ENCODE results near the gene AADACL2. TPM values are rescaled to one million over a fixed set of nuclear protein-coding genes. Genes with fewer than 3 reads are reported as not detected.

Gene AADACL2
- total RNA-seq, 1 experiment from 2014 or later = not detected

GRCh38 chr3:151787626-151788025, 53.9 kb downstream of the AADACL2 start:
- DNase-seq = no peak
- no peak overlapping the region for H3K4me2 ChIP-seq (ENCODE audit: insufficient read depth, insufficient read length, low read length)
- no peaks in the 10 kb centered on the region for H3K4me1 ChIP-seq (ENCODE audit: insufficient read depth, low read length)

More at GRCh38 chr3:151787626-151788025, 53.9 kb downstream of the AADACL2 start:
- Histone ChIP-seq H3K79me1 (ENCODE audit: insufficient read depth, low read depth, low read length, poor library complexity, severe bottlenecking) (no peaks in the 10 kb centered on the region), H3K9me3 (ENCODE audit: control insufficient read depth, low read depth, low read length) (no peaks in the 10 kb centered on the region), H3K18ac (ENCODE audit: insufficient read length, low read depth, low read length) (no peak overlapping the region), H3K23me2 (ENCODE audit: insufficient read length, low read depth, low read length, poor library complexity, severe bottlenecking) (no peaks in the 10 kb centered on the region), H2BK15ac (ENCODE audit: low read depth, low read length) (no peak overlapping the region), H3K14ac (ENCODE audit: insufficient read depth, low read length) (no peak overlapping the region), H2BK12ac (ENCODE audit: insufficient read length, low read depth, low read length) (no peak overlapping the region), H3K27ac (ENCODE audit: insufficient read length, low read depth, low read length) (no peak overlapping the region), H4K20me1 (ENCODE audit: control insufficient read depth, insufficient read depth, insufficient read length) (no peaks in the 10 kb centered on the region), H3K56ac (ENCODE audit: insufficient read length, low read depth, low read length) (no peak overlapping the region), H3K79me2 (ENCODE audit: insufficient read depth, low read length) (no peaks in the 10 kb centered on the region), H2BK20ac (ENCODE audit: low read depth, low read length, poor library complexity, severe bottlenecking) (no peak overlapping the region), H2BK5ac (ENCODE audit: insufficient read length, low read length) (no peak overlapping the region), H3K23ac (ENCODE audit: insufficient read length, low read depth, low read length) (no peak overlapping the region), H3K27me3 (ENCODE audit: insufficient read depth, low read length) (no peaks in the 10 kb centered on the region), H3K9ac (ENCODE audit: extremely low read depth, insufficient read length, low read length) (no peak overlapping the region), H2BK120ac (ENCODE audit: low read depth, low read length, poor library complexity, severe bottlenecking) (no peak overlapping the region), H2AK5ac (ENCODE audit: insufficient read length, low read length) (no peak overlapping the region), H4K8ac (replicated peaks; ENCODE audit: insufficient read length, low read depth, low read length) (no peak overlapping the region), H3K4ac (ENCODE audit: low read depth, low read length) (no peak overlapping the region), H4K5ac (ENCODE audit: insufficient read length, low read depth, low read length) (no peak overlapping the region), H3T11ph (ENCODE audit: low read length) (no peak overlapping the region), H4K91ac (ENCODE audit: insufficient read length, low read depth, low read length) (no peak overlapping the region), H2AFZ (ENCODE audit: low read length) (no peak overlapping the region)
- no peak overlapping the region for H3K27ac Mint-ChIP-seq
- H3K9me3 Mint-ChIP-seq = peaks cover 0 to 3% of the 10 kb centered on the region in 2 experiments; a peak in 3 of 5 replicates
- TF ChIP-seq CTCF (conservative IDR thresholded peaks at IDR 0.05) = no peak
- no peaks in the 10 kb centered on the region for H3K27me3 Mint-ChIP-seq (ENCODE audit: low read depth)
- H3K4me3 Mint-ChIP-seq = no peak overlapping the region
- H3K36me3 Mint-ChIP-seq (ENCODE audit: insufficient read depth in 1 of 3, low read depth in 3 of 3) = peaks cover 0 to 4% (median 0%) of the 10 kb centered on the region in 3 experiments; a peak in 1 of 7 replicates
- H3K4me1 Mint-ChIP-seq = no peaks in the 10 kb centered on the region
